NCI-H526 (cell line): Measurements from ENCODE around the gene DNAH3.
"Not testable (repeated sequence)": the region's sequence is repeated elsewhere in the genome, so short reads cannot be mapped to it uniquely, and the experiment has no call there.

ENCODE experiments used
- DNase-seq, 2 experiments: peaks; one replicate each; lab custom pipeline; 2025; lab: John Stamatoyannopoulos, UW

DNAH3 gene

DNA sequence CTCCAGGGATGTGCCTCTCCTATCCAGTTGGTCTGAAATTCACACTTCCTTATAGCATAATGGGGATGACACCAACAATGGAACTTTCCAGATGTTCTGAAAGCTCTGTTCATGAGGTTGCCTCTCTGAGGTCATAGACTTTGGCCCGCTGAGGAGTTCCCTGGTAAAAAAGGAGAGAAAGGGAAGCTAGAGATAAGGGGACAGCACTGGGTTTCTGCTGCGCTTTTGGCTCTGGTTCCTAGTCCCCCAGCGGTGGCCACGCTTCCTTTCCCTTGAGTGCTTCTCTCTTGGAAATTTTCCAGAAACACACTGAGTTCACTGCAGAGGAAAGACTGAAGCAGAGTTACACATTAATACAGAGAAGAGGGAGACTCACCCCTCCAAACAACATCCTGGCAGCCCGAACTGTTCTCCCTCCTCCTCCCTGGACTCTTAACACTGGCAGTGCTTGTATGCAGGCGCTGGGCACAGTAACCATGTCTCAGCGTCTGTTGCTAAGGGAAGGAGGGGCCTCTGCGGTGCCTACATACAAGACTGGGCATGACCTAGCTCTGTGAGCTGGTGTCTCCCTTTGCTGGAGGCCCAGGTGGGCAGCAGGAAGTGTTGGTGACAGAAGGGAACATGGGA lies at the start of gene DNAH3:
Gene DNAH3, minus strand, starts transcription at position 472 of the 627 bp plus-strand sequence. CDS start 527 bp downstream, outside the sequence.
- peak; percentile 55 to 76 for DNase-seq

DNA sequence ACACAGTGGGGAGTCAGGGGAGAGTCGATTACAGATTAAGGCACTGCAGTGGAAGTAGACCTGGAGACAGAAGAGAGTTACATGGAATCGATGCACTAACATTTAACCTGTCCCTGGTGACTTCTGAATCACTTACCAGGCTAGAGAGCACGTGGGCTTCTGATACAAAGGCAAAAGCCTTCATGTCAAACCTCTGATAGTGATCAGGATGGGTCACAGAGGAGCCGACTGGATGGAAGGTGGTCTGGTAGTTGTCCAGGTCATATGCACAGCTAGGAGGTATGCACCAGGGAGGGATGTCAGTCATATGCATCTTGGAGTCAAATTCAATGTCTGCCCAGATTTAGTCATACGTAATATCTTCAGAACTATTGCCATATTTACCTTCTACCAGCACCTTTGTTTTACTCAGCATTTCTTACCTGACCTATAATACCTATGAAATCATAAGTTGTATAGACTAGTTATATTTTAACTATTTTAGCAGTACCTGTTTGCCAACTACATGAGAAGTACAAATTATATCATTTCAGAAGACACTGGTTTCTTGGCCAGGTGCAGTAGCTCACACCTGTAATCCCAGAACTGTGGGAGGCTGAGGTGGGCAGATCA lies 49.1 kb upstream of the DNAH3 start:
- no peak for DNase-seq

- no peak for DNase-seq
Observed at GRCh38 chr16:21197621-21198020, 47.0 kb upstream of the DNAH3 start.

- no peak for DNase-seq
Observed at GRCh38 chr16:21197112-21197511, 46.5 kb upstream of the DNAH3 start.

DNA sequence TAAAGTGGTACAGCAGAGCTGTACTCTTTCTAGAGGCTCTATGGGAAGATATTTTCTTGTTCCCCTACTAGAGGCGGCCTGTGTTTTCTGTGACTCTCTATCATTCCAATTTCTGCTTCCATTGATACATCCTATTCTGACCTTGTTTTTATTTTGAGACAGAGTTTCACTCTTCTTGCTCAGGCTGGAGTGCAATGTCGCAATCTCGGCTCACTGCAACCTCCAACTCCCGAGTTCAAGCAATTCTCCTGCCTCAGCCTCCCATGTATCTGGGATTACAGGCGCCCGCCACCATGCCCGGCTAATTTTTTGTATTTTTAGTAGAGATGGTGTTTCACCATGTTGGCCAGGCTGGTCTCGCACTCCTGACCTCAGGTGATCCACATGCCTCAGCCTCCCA lies 44.7 kb upstream of the DNAH3 start:
- not testable (repeated sequence) for DNase-seq

GRCh38 chr16:21194771-21195301 lies 44.2 kb upstream of the DNAH3 start:
- DNase-seq: no peak

DNA sequence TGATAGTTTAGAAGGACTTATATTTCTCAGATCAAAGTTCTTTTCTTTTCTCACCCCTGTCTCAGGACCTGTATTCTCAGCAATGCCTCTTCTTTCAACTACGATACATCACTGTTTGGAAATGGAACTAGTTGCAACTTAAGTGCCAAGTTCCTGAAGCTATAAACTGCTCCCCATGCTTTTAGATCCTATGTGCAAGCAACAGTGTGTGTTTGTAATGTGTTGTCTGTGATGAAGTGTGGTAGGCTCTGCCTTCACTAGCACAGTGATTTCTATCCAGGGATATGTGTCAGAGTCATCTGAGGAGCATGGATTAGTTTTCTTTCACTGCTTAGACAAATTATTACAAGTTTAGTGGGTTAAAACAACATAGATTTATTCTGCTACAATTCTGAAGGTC lies 42.3 kb upstream of the DNAH3 start:
- DNase-seq: no peak

GRCh38 chr16:21190599-21190998 lies 40.0 kb upstream of the DNAH3 start:
- DNase-seq: no peak

- DNase-seq: no peak
Observed at GRCh38 chr16:21190013-21190412, 39.4 kb upstream of the DNAH3 start.

DNA sequence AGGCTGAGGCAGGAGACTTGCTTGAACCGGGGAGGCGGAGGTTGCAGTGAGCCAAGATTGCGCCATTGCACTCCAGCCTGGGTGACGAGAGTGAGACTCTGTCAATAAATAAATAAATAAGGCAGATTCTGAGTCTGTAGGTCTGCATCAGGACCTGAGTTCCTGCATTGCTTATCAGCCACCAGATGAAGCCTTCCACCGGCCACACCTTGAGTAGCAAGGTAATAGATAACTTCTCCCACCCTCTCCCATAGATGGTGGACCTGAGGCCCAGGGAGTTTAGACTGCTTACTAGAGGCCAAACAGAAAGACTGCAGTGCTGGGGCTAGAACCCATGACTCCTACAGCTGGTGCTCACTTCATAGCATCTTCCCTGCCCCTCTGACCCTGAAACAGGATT lies 38.7 kb upstream of the DNAH3 start:
- no peak for DNase-seq

DNA sequence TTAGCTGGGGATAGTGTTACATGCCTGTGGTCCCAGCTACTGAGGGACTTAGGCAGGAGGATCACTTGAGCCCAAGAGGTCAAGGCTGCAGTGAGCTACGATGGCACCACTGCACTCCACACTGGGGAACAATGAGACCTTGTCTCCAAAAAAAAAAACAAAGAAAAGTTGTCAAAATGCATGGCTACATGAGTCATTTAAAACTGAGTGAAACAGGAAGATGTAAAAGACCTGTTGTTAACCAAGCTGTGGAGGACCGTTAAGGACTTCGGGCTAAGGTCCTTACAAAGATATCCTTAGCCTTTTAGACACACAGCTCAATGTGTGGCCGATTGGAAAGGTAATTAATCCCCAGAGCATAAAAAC lies 35.7 kb upstream of the DNAH3 start:
- no peak for DNase-seq

GRCh38 chr16:21185659-21186325 lies 35.1 kb upstream of the DNAH3 start:
- DNase-seq: no peak

DNA sequence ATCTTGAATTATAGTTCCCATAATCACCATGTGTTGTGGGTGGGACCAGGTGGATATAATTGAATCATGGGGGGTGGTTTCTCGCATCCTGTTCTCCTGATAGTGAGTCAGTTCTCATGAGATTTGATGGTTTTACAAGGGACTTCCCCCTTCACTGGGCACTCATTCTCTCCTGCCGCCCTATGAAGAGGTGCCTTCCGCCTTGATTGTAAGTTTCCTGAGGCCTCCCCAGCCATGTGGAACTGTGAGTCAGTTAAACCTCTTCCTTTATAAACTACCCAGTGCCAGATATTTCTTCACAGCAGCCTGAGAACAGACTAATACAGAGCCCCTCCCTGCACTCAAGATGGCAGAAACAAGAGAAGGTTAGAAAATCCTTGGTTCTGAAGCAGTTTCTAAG lies 34.2 kb upstream of the DNAH3 start:
- no peak for DNase-seq

- no peak for DNase-seq
Observed at GRCh38 chr16:21183995-21184394, 33.3 kb upstream of the DNAH3 start.

DNA sequence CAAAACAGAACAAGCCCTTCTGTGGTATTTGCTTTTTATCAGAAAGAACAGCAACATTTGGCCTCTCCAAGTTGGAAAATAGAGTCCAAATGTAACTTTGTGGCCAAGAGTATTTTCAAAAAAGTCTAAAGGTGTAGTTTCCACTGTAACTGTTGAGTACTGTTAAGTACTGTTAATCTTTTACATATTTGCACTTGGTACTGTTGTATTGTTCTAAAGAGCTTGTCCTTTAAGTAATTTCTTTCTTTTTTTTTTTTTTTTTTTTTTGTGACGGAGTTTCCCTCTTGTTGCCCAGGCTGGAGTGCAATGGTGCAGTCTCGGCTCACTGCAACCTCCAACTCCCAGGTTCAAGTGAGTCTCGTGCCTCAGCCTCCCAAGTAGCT lies 29.3 kb upstream of the DNAH3 start:
- no peak for DNase-seq

GRCh38 chr16:21179126-21179982 lies 28.7 kb upstream of the DNAH3 start:
- no peak for DNase-seq

- no peak for DNase-seq
Observed at GRCh38 chr16:21175397-21175796, 24.8 kb upstream of the DNAH3 start.

DNA sequence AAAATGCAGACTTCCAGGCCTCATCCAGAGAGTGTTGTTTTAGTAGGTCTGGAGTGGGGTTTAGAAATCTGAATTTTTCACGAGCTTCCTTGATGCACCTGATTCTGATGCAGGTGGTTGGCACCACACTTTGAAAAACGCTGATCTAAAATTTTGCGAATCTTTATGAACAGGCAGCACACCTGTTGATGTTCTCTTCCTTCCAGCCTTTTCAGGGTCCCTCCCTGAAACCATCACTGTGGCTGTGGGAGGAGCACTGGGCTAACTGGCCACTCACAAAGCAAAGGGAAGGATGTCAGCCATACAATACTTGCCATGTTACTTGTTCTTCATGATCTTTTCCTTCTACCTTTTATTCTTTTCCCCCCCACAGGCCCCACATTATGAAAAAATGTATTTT lies 22.0 kb upstream of the DNAH3 start:
- no peak for DNase-seq

DNA sequence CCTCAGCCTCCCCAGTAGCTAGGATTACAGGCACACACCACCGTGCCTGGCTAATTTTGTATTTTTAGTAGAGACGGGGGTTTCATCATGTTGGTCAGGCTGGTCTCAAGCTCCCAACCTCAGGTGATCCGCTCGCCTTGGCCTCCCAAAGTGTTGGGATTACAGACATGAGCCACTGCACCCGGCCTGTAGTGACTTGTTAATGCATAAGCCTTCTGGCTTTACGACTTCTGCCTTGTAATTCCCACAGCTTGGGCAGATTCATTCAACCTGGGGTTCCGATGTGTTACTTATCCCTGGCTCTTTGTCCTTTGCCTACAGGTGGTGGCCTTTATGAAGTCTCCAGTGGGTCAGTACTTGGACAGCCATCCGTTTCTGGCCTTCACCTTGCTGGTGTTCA lies 19.5 kb upstream of the DNAH3 start:
- DNase-seq: not testable (repeated sequence)

DNA sequence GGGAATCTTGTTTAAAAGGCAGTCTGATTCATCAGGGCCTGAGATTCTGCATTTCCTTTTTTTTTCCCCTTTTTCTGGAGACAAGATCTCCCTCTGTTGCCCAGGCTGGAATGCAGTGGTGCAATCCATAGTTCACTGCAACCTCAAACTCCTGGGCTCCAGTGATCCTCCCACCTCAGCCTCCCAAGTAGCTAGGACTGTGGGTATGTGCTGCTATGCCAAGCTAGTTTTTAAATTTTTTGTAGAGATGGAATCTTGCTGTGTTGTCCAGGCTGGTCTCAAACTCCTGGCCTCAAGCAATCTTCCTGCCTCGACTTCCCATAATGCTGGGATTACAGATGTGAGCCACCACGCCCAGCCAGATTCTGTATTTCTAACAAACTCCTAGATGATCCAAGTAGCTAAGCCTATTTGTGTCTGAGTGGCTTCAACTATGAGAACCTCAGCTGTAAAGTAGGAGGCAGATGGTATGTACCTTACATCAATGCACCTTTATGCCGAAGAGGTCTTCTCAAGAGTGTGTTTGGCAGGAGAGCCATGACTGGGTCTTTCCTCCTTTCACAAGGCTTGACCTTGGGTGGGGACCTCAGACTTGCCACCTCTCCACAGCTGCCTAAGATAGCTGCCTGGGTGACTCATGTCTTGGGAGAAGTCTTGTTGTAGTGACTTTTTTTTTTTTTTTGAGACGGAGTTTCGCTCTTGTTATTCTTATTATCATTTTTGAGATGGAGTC lies 18.8 kb upstream of the DNAH3 start:
- no peak for DNase-seq

DNA sequence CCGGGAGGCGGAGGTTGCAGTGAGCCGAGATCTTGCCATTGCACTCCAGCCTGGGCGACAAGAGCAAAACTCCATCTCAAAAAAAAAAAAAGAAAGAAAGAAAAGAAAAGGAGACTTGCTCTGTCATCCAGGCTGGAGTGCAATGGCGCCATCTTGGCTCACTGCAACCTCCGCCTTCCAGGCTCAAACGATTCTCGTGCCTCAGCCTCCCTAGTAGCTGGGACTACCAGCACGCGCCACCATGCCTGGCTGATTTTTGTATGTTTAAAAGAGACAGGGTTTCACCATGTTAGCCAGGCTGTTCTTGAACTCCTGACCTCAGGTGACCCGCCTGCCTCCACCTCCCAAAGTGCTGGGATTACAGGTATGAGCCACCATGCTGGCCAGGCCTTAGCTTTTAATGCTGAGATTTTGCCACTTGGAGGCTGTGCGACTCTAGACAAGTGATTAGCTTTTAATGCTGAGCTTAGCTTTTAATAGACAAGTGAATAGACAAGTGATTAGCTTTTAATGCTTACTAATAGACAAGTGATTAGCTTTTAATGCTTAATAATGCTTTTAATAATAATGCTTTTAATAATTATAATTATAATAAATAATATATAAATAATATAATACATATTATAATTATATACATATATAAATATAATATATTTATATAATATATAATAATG lies 17.4 kb upstream of the DNAH3 start:
- DNase-seq: peak in 1 of 2 experiments; percentile 13
